ENCODE data around the gene GPX5.

Gene GPX5

DNA sequence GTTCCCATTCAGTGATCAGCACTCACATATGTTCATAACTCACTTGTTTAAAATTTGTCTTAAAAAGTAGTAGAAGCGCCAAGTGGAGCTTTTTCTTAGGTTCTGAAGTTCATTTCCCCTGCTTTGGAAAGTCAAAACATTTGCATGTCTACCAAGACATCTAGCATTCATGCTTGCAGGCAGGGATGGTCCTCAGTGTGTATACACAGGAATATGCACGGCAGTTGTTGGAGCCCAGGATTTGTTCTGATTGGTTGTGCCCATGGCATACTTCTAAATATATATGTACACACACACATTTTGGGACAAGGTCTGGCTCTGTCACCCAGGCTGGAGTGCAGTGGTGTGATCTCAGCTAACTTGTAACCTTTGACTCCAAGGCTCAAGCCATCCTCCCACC is 7.7 kb upstream of the GPX5 start:
- TF ChIP-seq FOXM1 (IDR thresholded peaks at IDR 0.05; ENCODE audit: borderline replicate concordance, low read depth) (no peak), RAD21 (IDR thresholded peaks at IDR 0.05; ENCODE audit: low read depth) (no peak), TCF12 (IDR thresholded peaks at IDR 0.05; ENCODE audit: low read depth) (no peak), TAF1 (IDR thresholded peaks at IDR 0.05; ENCODE audit: low read depth) (no peak)

DNA sequence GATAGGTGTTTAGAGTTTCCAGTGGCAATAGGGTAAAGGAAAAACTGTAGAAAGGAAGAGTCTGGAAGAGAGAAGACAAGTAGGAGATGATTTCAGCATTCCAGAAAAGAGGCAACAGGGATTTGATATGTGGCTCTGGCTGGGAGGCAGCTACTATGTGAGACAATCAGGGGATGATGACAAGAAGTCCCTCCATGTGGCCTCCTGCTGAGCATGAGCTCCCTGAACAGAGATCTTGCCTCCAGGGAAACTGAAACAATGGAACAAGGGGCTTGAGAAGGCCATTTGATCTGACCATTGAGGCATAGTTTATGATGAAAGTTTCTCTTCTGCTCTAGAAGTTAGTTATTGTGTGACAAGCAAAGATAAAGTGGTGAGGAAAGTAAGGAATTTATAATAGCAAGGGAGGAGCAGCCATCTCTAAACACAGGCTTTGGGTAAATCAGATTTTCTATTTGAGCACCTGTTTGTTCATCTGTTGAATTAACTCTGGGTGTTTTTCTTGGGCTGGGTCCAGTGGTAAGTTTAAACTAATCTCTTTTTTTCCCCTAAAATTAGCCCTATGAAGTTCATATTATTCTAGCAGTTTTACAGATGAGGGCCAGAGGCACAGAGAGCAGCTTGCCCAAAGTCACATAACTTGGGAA is 3.0 kb upstream of the GPX5 start:
- TF ChIP-seq USF1 (IDR thresholded peaks at IDR 0.05) = no peak
- TF ChIP-seq, protein P1, sequence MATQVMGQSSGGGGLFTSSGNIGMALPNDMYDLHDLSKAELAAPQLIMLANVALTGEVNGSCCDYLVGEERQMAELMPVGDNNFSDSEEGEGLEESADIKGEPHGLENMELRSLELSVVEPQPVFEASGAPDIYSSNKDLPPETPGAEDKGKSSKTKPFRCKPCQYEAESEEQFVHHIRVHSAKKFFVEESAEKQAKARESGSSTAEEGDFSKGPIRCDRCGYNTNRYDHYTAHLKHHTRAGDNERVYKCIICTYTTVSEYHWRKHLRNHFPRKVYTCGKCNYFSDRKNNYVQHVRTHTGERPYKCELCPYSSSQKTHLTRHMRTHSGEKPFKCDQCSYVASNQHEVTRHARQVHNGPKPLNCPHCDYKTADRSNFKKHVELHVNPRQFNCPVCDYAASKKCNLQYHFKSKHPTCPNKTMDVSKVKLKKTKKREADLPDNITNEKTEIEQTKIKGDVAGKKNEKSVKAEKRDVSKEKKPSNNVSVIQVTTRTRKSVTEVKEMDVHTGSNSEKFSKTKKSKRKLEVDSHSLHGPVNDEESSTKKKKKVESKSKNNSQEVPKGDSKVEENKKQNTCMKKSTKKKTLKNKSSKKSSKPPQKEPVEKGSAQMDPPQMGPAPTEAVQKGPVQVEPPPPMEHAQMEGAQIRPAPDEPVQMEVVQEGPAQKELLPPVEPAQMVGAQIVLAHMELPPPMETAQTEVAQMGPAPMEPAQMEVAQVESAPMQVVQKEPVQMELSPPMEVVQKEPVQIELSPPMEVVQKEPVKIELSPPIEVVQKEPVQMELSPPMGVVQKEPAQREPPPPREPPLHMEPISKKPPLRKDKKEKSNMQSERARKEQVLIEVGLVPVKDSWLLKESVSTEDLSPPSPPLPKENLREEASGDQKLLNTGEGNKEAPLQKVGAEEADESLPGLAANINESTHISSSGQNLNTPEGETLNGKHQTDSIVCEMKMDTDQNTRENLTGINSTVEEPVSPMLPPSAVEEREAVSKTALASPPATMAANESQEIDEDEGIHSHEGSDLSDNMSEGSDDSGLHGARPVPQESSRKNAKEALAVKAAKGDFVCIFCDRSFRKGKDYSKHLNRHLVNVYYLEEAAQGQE (IDR thresholded peaks at IDR 0.05; ENCODE audit: low read depth) = no peak
- TF ChIP-seq, protein P2, sequence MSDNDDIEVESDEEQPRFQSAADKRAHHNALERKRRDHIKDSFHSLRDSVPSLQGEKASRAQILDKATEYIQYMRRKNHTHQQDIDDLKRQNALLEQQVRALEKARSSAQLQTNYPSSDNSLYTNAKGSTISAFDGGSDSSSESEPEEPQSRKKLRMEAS (IDR thresholded peaks at IDR 0.05) = no peak
- TF ChIP-seq CEBPB (IDR thresholded peaks at IDR 0.05) = no peak
- TF ChIP-seq CREB1 (IDR thresholded peaks at IDR 0.05; ENCODE audit: low read depth) = no peak
- TF ChIP-seq TEAD4 (IDR thresholded peaks at IDR 0.05) = no peak
- TF ChIP-seq FOXM1 (IDR thresholded peaks at IDR 0.05; ENCODE audit: borderline replicate concordance, low read depth) = no peak
- no peak for TF ChIP-seq ZBTB7A (IDR thresholded peaks at IDR 0.05; ENCODE audit: low read depth)
- no peak for TF ChIP-seq YY1 (IDR thresholded peaks at IDR 0.05; ENCODE audit: low read depth)
- TF ChIP-seq EGR1 (IDR thresholded peaks at IDR 0.05) = no peak
- no peak for TF ChIP-seq TCF12 (IDR thresholded peaks at IDR 0.05; ENCODE audit: low read depth)
- TF ChIP-seq EP300 (IDR thresholded peaks at IDR 0.05; ENCODE audit: borderline replicate concordance) = no peak
- TF ChIP-seq RAD21 (IDR thresholded peaks at IDR 0.05; ENCODE audit: low read depth) = no peak
- no peak for TF ChIP-seq TAF1 (IDR thresholded peaks at IDR 0.05; ENCODE audit: low read depth)
- no peak for TF ChIP-seq NFIC (IDR thresholded peaks at IDR 0.05)

- TF ChIP-seq CREB1 (IDR thresholded peaks at IDR 0.05; ENCODE audit: low read depth) (no peak), YY1 (IDR thresholded peaks at IDR 0.05; ENCODE audit: low read depth) (no peak), TAF1 (IDR thresholded peaks at IDR 0.05; ENCODE audit: low read depth) (no peak), TCF12 (IDR thresholded peaks at IDR 0.05; ENCODE audit: low read depth) (no peak), TEAD4 (IDR thresholded peaks at IDR 0.05) (no peak), FOXM1 (IDR thresholded peaks at IDR 0.05; ENCODE audit: borderline replicate concordance, low read depth) (no peak), USF1 (IDR thresholded peaks at IDR 0.05) (no peak), EGR1 (IDR thresholded peaks at IDR 0.05) (no peak)
- TF ChIP-seq, protein P2 (IDR thresholded peaks at IDR 0.05) = no peak
Measured at GRCh38 chr6:28523241-28523622, 2.4 kb upstream of the GPX5 start.

DNA sequence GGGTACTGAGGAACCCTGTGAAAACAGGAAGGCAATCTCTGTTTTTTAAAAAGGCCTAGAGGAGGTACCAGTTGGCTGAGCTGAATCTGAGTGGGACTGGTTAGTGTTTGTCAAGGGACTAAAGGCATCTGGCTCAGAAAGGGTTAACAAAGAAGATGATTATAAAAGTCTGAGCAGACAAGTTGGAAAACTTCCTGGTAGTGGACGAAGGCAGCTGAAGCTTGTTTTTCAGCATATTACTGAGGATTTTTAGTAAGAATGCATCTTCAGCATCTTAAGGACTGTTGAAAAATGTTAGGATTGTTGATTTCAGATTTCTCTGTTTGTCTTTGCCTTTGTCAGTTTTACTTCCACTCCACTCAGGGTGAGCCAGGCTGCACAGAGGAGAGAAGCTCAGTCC is 5.1 kb downstream of the GPX5 start:
- no peak for TF ChIP-seq FOXM1 (IDR thresholded peaks at IDR 0.05; ENCODE audit: borderline replicate concordance, low read depth)
- TF ChIP-seq RAD21 (IDR thresholded peaks at IDR 0.05; ENCODE audit: low read depth) = no peak
- TF ChIP-seq TEAD4 (IDR thresholded peaks at IDR 0.05) = no peak
- no peak for TF ChIP-seq TCF12 (IDR thresholded peaks at IDR 0.05; ENCODE audit: low read depth)
- TF ChIP-seq USF1 (IDR thresholded peaks at IDR 0.05) = no peak
- TF ChIP-seq ZBTB7A (IDR thresholded peaks at IDR 0.05; ENCODE audit: low read depth) = no peak
- TF ChIP-seq EGR1 (IDR thresholded peaks at IDR 0.05) = no peak
- TF ChIP-seq, protein P2 (IDR thresholded peaks at IDR 0.05) = no peak
- no peak for TF ChIP-seq EP300 (IDR thresholded peaks at IDR 0.05; ENCODE audit: borderline replicate concordance)
- no peak for TF ChIP-seq YY1 (IDR thresholded peaks at IDR 0.05; ENCODE audit: low read depth)
- no peak for TF ChIP-seq CREB1 (IDR thresholded peaks at IDR 0.05; ENCODE audit: low read depth)
- TF ChIP-seq TAF1 (IDR thresholded peaks at IDR 0.05; ENCODE audit: low read depth) = no peak
- TF ChIP-seq NFIC (IDR thresholded peaks at IDR 0.05) = no peak
- TF ChIP-seq CEBPB (IDR thresholded peaks at IDR 0.05) = no peak
- TF ChIP-seq, protein P1 (IDR thresholded peaks at IDR 0.05; ENCODE audit: low read depth) = no peak

- TF ChIP-seq NFIC (IDR thresholded peaks at IDR 0.05) (no peak), EGR1 (IDR thresholded peaks at IDR 0.05) (no peak), TEAD4 (IDR thresholded peaks at IDR 0.05) (no peak), USF1 (IDR thresholded peaks at IDR 0.05) (no peak), RAD21 (IDR thresholded peaks at IDR 0.05; ENCODE audit: low read depth) (peak; percentile 20)
- TF ChIP-seq, protein P1 (IDR thresholded peaks at IDR 0.05; ENCODE audit: low read depth) = no peak
- TF ChIP-seq, protein P2 (IDR thresholded peaks at IDR 0.05) = no peak
Measured at GRCh38 chr6:28531479-28532128, 5.9 kb downstream of the GPX5 start.
